Measurements from ENCODE around the gene PLEKHA4. TPM values are rescaled to one million over a fixed set of nuclear protein-coding genes. Genes with fewer than 3 reads are reported as not detected.
A peak's percentile ranks its signal among the peaks of the same experiment; 100 is the strongest.

PLEKHA4 gene
- total RNA-seq, 2 donors from 2014 or later, result 6.5 to 21.1 TPM

- TF ChIP-seq CTCF (IDR thresholded peaks at IDR 0.05) (no peak), POLR2A (IDR thresholded peaks at IDR 0.05) (no peak)
- intact Hi-C loops (cut with DNase I), result loop anchor here (5.0 kb wide), 1 partner anchor 33 kb away; no protein-coding TSS in a partner anchor
- Histone ChIP-seq H3K9me3 (no peaks in the 10 kb centered on the region), H3K27ac (peak overlapping the region in 1 of 4 donors; percentile 44), H3K4me3 (no peak overlapping the region), H3K27me3 (no peaks in the 10 kb centered on the region), H3K36me3 (replicated peaks in 1 of 2; ENCODE audit: insufficient read depth in 1 of 2, low read depth in 2 of 2) (peaks cover 0 to 2% of the 10 kb centered on the region in 2 donors), H3K4me1 (peaks cover 17% of the 10 kb centered on the region)
- 64% methylated on average over 6 of the region's 6 CpGs; no CpG with 5 or more reads in 1 of the 2 donors for whole genome bisulfite sequencing, 2 donors
- DNase-seq (no peak), ATAC-seq (no peak)
These were observed 69.5 kb downstream of the PLEKHA4 start for GRCh38 chr19:48798937-48799336.

- no peak for TF ChIP-seq POLR2A (IDR thresholded peaks at IDR 0.05)
- TF ChIP-seq CTCF (IDR thresholded peaks at IDR 0.05), result no peak
- no peak for ATAC-seq
- Histone ChIP-seq H3K27ac (no peak overlapping the region), H3K9me3 (no peaks in the 10 kb centered on the region), H3K4me3 (no peak overlapping the region), H3K4me1 (peaks cover 17% of the 10 kb centered on the region), H3K27me3 (no peaks in the 10 kb centered on the region), H3K36me3 (replicated peaks in 1 of 2; ENCODE audit: insufficient read depth in 1 of 2, low read depth in 2 of 2) (peaks cover 0 to 2% of the 10 kb centered on the region in 2 donors)
- WGBS, 2 donors, result 80 to 100% methylated on average over 3 to 7 of the region's 7 CpGs
- DNase-seq, result no peak
- intact Hi-C loops (cut with DNase I), result loop anchor here (5.0 kb wide), 1 partner anchor 35 kb away; no protein-coding TSS in a partner anchor
These were observed 71.3 kb downstream of the PLEKHA4 start for GRCh38 chr19:48797103-48797502.

- H3K36me3 ChIP-seq (replicated peaks in 1 of 2; ENCODE audit: insufficient read depth in 1 of 2, low read depth in 2 of 2), result peaks cover 0 to 2% of the 10 kb centered on the region in 2 donors
- H3K9me3 ChIP-seq, result no peaks in the 10 kb centered on the region
- intact Hi-C loops (cut with DNase I), result loop anchor here (5.0 kb wide), 1 partner anchor 36 kb away; no protein-coding TSS in a partner anchor
- ATAC-seq (no peak), DNase-seq (no peak)
- H3K27me3 ChIP-seq, result no peaks in the 10 kb centered on the region
- H3K27ac ChIP-seq, result peak overlapping the region in 3 of 4 donors; percentile 76 to 82 (median 81)
- 85 to 100% methylated on average over 1 to 19 of the region's 20 CpGs for WGBS, 2 donors
- no peak for TF ChIP-seq POLR2A (IDR thresholded peaks at IDR 0.05)
- TF ChIP-seq CTCF (IDR thresholded peaks at IDR 0.05), result no peak
- peaks cover 17% of the 10 kb centered on the region for H3K4me1 ChIP-seq
- no peak overlapping the region for H3K4me3 ChIP-seq
These were observed 71.9 kb downstream of the PLEKHA4 start for GRCh38 chr19:48796298-48797083.

GRCh38 chr19:48795685-48796070 lies 72.7 kb downstream of the PLEKHA4 start:
- intact Hi-C loops (cut with DNase I), result loop anchor here (5.0 kb wide), 1 partner anchor 37 kb away; no protein-coding TSS in a partner anchor
- H3K4me3 ChIP-seq, result no peak overlapping the region
- peak; percentile 11 for ATAC-seq
- DNase-seq, result peak in 1 of 4 donors; percentile 46
- H3K27me3 ChIP-seq, result no peaks in the 10 kb centered on the region
- no peak for TF ChIP-seq POLR2A (IDR thresholded peaks at IDR 0.05)
- H3K36me3 ChIP-seq (replicated peaks in 1 of 2; ENCODE audit: insufficient read depth in 1 of 2, low read depth in 2 of 2), result peaks cover 0 to 2% of the 10 kb centered on the region in 2 donors
- H3K27ac ChIP-seq, result peak overlapping the region in 3 of 4 donors; percentile 76 to 82 (median 81)
- 50 to 58% methylated on average over 1 to 2 of the region's 2 CpGs for WGBS, 2 donors
- peaks cover 17% of the 10 kb centered on the region for H3K4me1 ChIP-seq
- no peaks in the 10 kb centered on the region for H3K9me3 ChIP-seq

GRCh38 chr19:48795055-48795684 lies 73.2 kb downstream of the PLEKHA4 start:
- peaks cover 0 to 2% of the 10 kb centered on the region in 2 donors for H3K36me3 ChIP-seq (replicated peaks in 1 of 2; ENCODE audit: insufficient read depth in 1 of 2, low read depth in 2 of 2)
- H3K9me3 ChIP-seq, result no peaks in the 10 kb centered on the region
- H3K4me3 ChIP-seq, result no peak overlapping the region
- intact Hi-C loops (cut with DNase I), result loop anchor here (5.0 kb wide), 1 partner anchor 37 kb away; no protein-coding TSS in a partner anchor
- DNase-seq (peak; percentile 91 to 96 (median 94)), ATAC-seq (peak; percentile 97)
- WGBS, 2 donors, result 1 to 2% methylated on average over 20 to 38 of the region's 38 CpGs
- TF ChIP-seq POLR2A (IDR thresholded peaks at IDR 0.05) (peak in 2 of 3 donors; percentile 23 to 39), CTCF (IDR thresholded peaks at IDR 0.05) (peak; percentile 88 to 99 (median 95))
- peaks cover 17% of the 10 kb centered on the region for H3K4me1 ChIP-seq
- peak overlapping the region; percentile 75 to 82 (median 78) for H3K27ac ChIP-seq
- no peaks in the 10 kb centered on the region for H3K27me3 ChIP-seq
